ENCODE data around the gene B3GALT6.

Gene B3GALT6

DNA sequence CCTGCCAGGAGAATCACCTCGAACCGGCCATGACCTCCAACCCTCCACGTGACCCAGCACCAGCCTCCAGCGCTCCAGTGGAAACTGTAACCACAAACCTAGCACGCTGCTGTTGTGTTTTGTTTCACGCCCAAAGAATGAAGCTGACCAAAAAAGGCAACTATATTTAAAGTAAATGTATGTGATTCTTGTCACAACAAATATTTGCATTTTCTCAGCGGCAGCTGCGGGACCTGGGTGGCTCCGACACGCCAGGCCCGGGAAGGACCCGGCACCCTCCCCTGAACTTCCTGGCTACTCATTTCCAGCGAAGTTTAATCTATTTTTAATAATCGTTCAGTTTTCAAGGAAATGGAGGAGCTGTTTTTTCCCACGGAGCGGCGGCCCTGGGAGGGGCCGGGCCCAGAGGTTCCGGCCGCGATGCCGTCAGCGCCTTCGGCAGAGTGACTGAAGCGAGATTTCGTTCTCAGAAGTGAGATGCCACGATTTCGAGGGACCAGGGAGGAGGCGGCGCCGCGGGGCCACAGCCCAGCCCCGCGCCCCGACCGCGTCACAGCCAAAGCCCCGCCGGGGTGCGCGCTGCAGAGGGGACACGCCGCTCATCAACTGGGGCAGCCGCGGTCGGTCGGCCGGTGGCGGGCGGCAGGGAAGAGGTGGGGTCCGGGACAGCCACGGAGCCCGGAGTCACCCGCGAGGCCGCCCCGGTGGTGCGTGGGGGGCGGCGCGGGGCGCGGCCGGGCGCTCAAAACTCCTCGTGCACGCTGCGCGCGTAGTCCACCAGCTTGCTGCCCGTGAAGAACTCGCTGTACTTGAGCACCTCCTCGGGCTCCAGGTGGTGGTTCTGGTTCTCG, 15.0 kb upstream of the B3GALT6 start:
- peak; percentile 75 for DNase-seq

DNA sequence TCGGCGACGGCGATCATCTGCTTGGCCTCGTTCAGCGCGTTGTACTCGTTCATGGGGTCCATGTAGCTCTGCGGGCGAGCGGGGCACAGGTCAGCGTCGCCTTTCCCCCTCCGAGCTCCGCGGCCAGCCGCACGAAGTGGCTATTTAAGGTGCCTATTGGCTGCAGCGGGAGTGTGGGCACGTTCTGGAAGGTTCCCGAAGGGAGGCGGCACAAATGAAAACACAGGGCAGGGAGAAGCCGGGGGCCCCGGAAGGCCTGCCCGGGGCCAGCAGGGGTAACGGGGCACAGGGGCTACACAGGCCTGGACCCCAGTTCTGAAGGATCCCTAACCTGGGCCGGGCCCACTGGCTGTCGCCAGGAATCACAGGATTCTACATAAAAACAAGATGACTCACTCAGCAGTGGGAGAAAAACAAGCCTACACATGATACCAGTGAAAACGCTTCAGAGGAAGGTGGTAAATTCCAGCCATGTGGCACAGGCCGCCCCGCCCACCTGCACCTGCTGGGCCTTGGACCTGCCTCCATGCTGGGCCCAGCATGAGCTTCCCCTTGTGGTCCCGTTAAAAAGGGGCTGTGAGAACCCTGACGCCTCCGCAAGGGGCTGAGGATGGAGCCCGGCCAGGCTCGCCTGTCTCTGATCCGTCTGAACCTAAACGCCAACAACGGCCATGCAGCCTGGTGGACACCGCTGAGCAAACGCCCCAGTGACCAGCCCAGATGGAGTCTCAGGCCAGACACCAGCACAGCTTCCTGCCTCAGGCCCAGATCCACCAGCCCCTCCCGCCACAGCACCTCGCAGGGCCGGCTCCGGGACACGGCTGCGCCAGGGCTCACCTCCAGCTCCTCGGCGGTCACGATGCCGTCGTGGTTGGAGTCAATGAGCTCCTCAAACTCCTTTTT, 14.2 kb upstream of the B3GALT6 start:
- peak; percentile 42 for DNase-seq

GRCh38 chr1:1218524-1219200, 13.4 kb upstream of the B3GALT6 start:
- no peak for DNase-seq

- peak; percentile 76 for DNase-seq
These were observed 12.7 kb upstream of the B3GALT6 start for GRCh38 chr1:1219341-1219740.

GRCh38 chr1:1220197-1220596, 11.8 kb upstream of the B3GALT6 start:
- DNase-seq: no peak

DNA sequence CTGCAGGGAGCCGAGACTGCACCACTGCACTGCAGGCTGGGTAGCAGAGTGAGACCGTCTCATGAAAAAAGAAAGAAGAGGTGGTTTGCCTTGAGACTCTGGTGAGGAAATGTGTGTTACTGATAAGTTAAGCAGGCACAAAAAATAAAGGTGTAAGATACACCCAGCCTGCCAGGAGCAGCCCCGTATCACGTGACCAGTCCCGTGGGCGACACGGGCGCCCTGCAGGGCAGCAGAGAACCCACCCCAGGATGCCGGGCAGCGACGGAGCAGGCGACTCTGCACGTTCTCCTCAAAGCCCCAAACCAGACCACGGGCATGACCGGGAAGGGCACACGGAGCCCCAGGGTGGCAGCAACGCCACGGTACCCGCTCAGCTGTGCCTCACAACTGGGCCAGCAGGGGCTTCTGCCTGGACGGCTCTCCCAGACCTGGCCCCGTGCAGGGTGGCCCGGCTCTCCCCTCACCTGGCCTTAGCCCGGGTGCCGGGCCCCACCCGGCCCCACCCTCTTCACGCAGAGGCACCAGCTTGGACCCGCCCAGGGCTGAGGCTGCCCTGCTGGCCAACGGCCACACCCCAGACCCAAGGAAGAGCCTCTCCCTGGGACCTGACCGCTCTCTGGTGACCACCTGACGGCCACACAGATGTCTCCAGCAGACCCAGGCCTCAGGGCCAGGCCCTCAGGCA, 10.0 kb upstream of the B3GALT6 start:
- no peak for DNase-seq

- no peak for DNase-seq
These were observed 9.3 kb upstream of the B3GALT6 start for GRCh38 chr1:1222575-1223225.

- DNase-seq: no peak
These were observed 8.7 kb upstream of the B3GALT6 start for GRCh38 chr1:1223321-1223720.

DNA sequence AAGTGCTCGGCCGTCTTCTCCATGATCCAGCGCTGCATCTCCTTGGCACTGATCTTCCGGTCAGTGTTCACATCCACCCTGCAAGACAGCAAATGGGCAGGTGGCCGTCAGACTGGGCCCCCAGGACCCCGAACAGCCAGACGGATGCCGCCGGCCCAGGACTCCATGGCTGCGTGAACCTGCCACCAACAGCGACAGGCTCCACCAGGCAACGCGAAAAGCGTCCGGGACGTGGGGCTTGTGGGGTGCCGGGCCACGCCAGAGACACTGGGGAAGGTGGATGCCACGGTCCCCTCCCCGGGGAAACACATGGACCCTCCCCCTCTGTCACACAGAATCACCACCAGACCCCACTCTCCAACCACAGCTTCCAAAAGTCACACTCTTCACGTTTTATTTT, 8.1 kb upstream of the B3GALT6 start:
- no peak for DNase-seq

DNA sequence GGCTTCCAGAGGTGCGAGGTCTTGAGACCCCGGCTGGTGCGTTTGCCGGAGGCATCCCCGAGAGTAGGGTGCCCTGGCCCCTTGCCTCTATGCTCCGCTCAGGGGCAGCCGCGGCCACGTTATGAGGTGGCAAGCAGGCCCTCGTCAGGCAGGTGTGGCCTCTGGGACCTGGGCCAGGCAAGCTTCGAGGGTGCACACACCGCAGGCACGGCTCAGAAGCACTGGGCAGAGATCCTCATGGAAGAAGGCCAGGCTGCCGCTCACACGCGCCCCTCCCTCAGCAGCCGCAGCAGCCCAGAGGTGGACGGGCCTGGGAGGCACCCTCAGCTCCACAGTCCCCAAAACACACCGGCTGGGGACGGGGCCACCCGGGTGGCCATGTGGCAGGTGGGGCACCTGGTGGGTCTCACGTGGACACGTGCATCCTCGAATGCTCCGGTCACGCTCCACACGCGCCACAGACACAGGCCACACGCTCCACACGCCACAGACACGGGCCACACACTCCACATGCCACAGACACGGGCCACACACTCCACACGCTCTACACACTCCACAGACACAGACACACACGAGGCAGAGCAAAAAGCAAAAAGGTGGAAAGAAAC, 6.7 kb upstream of the B3GALT6 start:
- no peak for DNase-seq

DNA sequence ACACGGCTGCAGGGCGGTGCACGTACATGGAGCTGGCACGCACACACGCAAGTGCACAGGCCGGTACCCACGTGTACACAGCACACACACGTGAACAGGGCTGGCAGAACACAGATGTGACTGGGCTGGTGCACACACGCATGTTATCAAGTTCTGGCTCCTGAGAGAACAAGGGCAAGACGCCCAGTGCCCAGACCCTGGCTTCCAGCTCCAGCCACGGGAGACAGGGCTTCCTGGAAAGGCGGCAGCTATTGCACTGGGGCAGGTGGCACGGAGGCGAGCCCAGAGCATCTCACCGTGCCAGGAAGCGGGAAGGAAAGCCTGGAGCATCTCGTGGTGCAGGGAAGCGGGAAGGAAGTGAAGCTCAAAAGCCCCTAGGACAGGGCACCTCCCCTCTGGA, 6.1 kb upstream of the B3GALT6 start:
- no peak for DNase-seq

DNA sequence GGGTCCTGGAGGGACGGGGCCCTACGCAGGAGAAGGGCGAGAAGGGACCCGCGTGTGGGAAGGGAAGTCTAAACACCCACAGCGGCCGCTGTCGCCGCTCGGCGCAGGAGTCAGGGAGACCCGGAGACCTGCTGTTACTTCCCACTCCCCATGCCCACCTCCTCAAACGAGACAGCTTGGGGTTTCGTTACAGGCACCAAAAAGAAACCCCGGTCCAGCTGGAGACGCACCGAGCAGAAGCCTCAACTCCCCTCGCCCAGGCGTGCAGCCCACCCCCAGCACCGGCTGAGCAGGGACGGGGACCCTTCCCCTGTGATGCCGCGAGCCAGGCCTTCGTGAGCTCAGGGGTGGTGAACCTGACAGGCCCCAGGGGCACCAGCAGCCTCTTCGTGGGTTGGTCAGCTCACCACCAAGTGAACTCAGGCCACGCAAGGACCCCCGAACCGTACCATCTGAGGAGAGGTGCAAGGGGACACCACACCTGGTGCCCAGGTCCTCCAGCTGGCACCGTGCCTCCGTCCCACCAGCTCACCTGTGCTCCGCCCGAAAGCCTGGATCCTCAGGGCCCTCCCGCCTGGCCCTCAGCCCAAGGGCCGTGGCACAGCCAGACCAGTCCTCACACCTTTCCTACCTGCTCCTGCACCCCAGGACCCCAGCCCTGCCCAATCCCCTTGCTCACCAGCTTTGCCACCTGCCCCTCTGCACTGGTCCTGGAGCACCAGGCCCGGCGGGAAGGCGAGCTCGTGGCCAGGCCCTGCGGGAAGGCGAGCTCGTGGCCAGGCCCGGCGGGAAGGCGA, 5.3 kb upstream of the B3GALT6 start:
- no peak for DNase-seq

DNA sequence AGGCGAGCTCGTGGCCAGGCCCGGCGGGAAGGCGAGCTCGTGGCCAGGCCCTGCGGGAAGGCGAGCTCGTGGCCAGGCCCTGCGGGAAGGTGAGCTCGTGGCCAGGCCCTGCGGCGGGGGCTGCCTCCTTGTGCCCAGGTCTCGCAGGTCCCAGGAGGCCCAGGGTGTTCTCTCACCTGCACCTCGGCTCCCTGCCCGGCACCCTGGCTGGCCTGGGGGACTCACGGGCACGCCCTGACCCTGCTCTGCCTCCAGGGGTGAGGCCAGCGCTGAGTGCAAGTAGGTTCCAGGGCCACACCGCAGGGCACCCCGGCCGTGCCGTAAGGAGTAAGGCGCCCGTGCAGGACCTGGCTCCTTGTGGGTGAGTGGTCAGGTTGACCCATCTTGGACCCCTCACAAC, 4.7 kb upstream of the B3GALT6 start:
- no peak for DNase-seq

GRCh38 chr1:1228187-1228586, 3.9 kb upstream of the B3GALT6 start:
- DNase-seq: no peak

DNA sequence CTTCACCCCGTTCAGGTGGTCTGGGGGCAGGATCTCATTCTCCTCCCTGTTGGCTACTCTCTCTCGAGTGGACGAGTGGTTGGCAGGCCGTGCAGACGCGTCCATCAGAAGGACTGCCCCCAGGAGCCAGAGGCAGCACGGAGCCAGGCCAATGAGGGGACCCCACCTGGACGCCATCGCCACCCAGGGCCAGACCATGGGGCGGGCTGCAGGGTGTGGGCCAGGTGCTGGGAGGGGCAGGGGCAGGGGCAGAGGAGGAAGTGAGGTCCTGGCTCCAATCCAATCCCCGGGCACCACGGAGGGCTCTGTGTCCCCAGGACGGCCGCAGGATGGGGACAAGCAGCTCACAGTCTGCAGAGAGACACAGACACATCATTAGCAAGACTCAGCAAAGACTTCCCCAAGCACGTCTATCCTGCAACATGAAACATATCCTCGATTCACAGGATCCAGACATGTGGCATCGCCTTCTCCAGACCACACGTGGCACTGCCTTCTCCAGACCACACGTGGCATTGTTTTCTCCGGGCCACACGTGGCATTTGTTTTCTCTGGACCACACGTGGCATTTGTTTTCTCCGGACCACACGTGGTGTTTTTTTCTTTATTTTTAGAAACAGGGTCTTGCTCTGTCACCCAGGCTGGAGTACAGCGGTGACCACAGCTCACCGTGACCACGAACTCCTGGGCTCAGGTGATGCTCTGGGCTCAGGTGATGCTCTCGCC, 3.3 kb upstream of the B3GALT6 start:
- no peak for DNase-seq

- no peak for DNase-seq
These were observed 2.3 kb upstream of the B3GALT6 start for GRCh38 chr1:1229770-1230169.

DNA sequence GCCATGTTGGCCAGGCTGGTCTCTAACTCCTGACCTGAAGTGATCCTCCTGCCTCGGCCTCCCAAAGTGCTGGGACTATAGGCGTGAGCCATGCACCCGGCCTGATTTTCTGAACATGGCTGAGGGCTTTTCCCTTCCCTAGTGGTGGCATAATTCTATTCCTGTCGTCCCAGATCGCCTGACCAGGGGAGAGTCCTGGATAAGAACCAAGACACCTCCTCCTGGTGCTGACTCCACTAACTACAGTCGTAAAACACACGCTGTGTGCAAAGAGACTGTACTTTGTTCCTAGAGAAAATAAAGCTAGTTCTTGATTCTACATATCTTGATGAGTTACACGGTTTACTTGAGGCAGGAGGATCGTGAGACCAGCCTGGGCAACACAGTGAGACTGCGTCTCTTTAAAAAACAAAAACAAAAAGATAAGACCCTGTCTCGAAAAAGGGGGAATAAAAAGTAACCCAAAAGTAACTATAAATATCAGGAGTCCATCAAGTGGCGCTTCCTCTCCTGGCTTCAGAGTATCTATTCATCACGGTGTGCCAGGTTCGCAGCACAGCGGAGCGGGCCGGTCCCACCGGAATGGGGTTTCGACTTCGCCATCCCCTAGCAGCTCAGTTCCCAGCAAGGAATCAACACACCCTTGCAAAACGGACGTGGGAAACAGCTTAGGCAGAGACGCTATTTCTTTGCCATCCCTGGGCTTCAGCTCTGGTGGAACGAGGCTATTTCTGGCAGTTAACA, 1.2 kb upstream of the B3GALT6 start:
- no peak for DNase-seq

DNA sequence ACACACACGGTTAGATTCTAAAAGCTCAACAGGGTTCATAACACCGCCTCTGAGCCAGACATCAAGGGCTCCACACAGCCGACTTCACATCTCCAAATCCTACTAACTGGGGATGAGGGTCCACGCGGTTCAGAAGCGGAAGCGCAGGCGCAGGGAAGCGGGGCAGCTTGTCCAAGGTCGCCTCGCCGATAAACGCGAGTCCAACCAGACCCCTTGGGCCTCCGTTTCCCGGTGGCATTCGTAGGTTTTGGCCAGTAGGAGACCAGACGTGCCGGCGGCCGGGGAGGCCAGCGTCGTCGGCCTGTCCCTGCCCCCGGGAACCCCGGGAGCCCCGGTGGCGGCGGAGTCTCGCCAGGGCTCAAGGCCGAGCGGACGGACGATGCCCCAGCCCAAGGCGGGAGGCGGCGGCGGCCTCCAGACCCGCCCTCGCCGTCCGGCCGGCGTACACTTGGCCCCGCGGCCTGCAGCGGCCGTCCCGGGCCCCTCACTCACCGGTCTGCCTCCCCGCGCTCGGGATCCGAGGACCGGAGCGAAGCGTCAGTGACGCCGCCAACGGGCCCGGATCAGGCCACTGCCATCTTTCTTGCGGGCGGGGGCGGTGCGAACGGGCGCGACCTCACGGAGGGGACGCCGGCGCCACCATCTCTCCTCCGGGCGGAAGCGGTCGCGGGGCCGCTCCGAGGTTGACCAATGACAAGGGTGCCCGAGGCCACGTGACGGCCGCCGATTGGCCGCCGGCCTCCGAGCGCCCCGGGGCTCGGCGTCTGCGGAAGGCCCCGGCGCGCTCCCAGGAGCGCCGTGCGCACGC, 433 bp upstream of the B3GALT6 start, which contains the start of gene SDF4:
TSS of gene SDF4 (minus strand) at position 602 of the 808 bp plus-strand sequence. CDS start 3,229 bp downstream, outside the sequence.
- peak; percentile 97 for DNase-seq
